GM12875 (cell line): Measurements from ENCODE around the gene DACH2.

Experiments
- H3K4me3 ChIP-seq: one replicate; pipeline ENCODE4 v1.5.1; 2011; ENCODE audit warnings: low read depth, low read length, control low read depth
- CTCF ChIP-seq: IDR thresholded peaks from 2 replicates; pipeline ENCODE4 v1.5.1; 2011; ENCODE audit warnings: low read depth, mild to moderate bottlenecking, control low read depth, inconsistent platforms, low read length, moderate library complexity, borderline replicate concordance; ENCODE audit not compliant: insufficient read depth

Gene DACH2

GRCh38 chrX:86369847-86370630 is 221.8 kb downstream of the DACH2 start:
- H3K4me3 ChIP-seq, result no peak overlapping the region
- TF ChIP-seq CTCF, result no peak

GRCh38 chrX:86370927-86371326 is 222.7 kb downstream of the DACH2 start:
- no peak for TF ChIP-seq CTCF
- H3K4me3 ChIP-seq, result no peak overlapping the region

DNA sequence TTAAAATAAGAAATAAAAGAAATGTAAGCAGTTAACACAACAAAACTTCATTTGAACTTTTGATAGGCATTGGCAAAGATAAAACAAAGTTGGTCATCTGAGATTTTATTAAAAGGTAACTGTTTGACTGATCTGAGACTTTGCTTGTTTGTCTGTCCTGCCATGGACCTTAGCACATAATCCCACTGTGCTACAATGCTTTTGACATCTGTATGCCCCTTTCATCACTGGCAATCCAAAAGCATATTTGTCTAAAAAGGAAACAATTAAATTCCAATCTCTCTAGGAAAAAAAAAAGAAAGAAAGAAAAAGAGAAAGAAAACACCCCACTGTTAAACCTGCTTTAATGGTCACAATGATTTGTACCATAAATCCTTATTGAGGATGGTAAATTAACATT is 231.0 kb downstream of the DACH2 start:
- H3K4me3 ChIP-seq, result no peak overlapping the region
- no peak for TF ChIP-seq CTCF

GRCh38 chrX:86383681-86384540 is 235.7 kb downstream of the DACH2 start:
- H3K4me3 ChIP-seq, result no peak overlapping the region
- no peak for TF ChIP-seq CTCF

DNA sequence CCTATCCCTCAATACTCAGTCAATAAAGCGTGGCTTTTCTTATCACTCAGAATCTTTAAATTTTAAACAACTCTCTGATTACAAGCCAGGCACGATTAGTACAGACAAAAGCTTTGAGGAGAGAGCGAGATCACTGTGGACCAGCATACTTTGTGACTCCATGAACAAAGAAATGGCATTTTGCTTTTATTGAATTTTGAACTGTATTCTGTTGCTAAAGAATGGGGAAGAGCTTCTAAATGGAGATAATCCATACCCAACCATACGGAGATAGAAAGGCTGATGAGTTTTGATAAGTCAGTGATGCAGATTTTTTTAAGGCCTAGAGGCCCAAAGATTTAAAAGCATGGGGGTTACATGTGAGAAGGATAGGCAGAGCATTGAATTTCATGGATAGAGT is 259.1 kb downstream of the DACH2 start:
- no peak overlapping the region for H3K4me3 ChIP-seq
- TF ChIP-seq CTCF, result no peak

DNA sequence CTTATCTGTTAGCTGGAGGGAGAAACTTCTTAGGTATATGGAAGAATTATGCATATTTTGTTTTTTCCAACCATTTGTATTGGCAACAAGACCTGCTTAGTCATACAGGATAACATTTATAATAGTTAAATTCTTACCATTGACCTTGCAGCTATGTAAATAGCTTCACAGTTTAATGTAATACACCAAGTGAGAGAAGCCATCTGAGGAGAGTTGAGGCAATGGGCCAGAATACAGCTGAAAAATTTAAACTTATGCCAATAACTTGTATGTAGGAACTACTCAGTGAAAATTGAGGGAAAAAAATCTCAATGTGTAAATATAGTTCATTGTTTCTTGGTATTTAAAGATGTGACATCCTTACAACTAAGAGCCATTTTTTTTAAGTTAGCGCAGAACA is 273.5 kb downstream of the DACH2 start:
- H3K4me3 ChIP-seq, result no peak overlapping the region
- TF ChIP-seq CTCF, result no peak
